GM12872 (cell line): ENCODE measurements around the gene CSPG5.

Experiments used
- CTCF ChIP-seq: IDR thresholded peaks from 3 replicates; pipeline ENCODE4 v1.5.1; 2011; ENCODE audit warnings: low read depth, mild to moderate bottlenecking, low read length, moderate library complexity; ENCODE audit not compliant: insufficient read depth

Gene CSPG5

DNA sequence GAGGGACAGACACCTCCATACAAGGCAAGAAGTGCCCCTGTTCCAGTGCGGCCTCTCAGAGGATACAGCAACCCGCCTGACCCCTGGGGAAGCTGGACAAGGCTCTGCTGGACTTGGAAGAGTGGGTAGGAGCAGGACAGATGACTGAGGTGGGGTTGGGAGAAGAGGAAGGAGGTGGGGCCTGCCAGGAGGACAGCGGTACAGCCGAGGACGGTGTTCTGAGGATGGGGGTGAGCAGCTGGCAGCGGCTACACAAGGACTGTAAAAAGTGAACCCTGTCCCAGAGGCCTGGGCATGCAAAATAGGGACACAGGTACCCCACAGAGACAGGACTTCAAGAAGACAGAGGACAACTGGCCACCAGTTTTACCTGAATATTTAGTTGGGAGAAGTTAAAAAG lies 41.7 kb downstream of the CSPG5 start:
- no peak for TF ChIP-seq CTCF

GRCh38 chr3:47536221-47536891 lies 42.3 kb downstream of the CSPG5 start:
- no peak for TF ChIP-seq CTCF

DNA sequence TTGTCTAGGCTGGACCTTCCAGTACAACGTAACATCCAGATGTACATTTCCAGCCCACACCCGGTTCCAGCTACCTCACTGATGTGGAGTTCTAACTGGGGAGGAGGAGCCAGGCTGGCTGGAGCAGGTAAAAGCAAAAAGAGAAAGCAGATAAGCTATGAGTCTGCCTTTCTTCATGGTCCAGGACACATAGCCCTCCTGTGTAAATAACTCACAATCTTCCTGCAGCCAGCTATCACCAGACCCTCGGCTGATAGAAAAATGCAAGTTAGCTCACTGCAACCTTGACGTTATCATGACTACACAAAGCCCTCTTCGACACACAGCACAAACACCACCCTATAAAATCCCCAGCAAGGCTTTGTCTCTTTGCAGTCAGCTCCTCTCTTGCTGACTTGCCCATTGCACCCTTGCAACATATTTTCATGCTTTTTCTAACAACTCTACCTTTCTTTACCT lies 44.6 kb downstream of the CSPG5 start:
- TF ChIP-seq CTCF, result no peak

GRCh38 chr3:47533481-47533880 lies 45.2 kb downstream of the CSPG5 start:
- no peak for TF ChIP-seq CTCF

DNA sequence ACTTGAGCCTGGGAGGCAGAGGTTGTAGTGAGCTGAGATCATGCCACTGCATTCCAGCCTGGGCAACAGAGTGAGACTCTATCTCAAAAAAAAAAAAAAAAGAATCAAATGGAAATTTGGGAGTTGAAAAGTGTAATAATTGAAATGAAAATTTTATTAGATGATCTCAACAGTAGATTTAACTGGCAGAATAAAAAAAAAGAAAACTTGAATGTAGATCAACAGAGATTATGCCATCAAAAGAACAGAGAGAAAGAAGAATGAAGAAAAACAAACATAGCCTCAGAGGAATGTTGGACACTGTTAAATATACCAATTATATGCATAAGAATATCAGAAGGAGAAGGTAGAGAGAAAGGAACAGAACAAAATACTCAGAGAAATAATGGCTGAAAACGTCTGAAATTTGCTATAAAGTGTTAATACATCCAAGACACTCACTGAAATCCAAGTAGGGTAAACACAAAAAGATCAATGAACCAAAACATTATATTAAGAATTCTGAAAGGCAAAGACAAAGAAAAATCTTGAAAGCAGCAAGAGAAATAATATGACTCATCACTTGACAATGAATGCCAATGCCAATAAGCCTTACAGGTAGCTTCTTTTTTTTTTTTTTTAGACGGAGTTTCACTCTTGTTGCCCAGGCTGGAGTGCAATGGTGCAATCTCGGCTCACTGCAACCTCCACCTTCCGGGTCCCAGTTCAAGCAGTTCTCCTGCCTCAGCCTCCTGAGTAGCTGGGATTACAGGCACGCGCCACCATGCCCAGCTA lies 50.5 kb downstream of the CSPG5 start:
- TF ChIP-seq CTCF, result no peak

GRCh38 chr3:47525617-47526016 lies 53.0 kb downstream of the CSPG5 start:
- TF ChIP-seq CTCF, result no peak

GRCh38 chr3:47523310-47524073 lies 55.2 kb downstream of the CSPG5 start:
- no peak for TF ChIP-seq CTCF
